A172 (cell line): ENCODE measurements around the gene HSF2BP. TPM values are rescaled to one million over a fixed set of nuclear protein-coding genes. Genes with fewer than 3 reads are reported as not detected.
"Not testable (repeated sequence)": the region's sequence is repeated elsewhere in the genome, so short reads cannot be mapped to it uniquely, and the experiment has no call there.

Source experiments
- DNase-seq: peaks from one replicate; pipeline ENCODE4 v3.0.0-alpha.2; 2015; ENCODE audit warnings: low spot score
- total RNA-seq: library from RNA; depleted of rRNA; stranded (reverse); fragments of >200 nt; shearing (Covaris generic); gene quantifications from 2 replicates; pipeline ENCODE4 v1.2.3, GENCODE V29; 2014

HSF2BP gene
- total RNA-seq, 1 experiment from 2014 or later, result 8.8 TPM

DNA sequence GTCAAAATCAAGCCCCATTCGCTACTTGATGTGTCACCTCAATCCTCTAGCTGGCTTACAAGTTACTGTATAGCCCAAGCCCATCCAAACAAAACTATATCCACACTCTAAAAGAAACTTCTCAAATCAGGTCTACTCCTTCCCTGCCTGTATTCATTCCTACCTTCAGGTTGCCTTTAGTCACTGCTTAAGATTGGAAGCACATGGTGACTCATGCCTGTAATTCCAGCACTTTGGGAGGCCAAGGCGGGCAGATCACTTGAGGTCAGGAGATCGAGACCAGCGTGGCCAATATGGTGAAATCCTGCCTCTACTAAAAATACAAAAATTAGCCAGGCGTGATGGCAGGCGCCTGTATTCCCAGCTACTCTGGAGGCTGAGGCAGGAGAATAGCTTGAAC lies 7.4 kb downstream of the HSF2BP start:
- DNase-seq, result not testable (repeated sequence)

DNA sequence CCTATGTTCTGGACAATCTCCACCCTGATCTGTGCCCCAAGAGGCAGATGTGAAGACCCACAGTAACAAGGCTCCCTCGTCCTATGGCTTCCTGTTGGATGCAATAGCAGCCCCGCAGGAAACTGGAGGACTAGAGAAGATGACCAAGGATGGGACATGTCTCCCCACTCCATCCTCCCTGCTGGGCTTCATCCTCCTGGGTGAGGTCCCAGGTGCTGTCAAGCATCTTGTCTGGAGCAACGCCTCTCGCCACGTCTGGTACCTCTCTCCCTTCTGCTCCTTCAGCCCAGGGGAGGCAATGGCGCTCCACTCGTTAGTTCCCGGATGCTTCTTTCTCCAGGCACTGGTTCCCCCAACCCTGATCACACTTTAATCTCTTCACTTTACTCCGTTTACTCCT lies 11.1 kb downstream of the HSF2BP start:
- no peak for DNase-seq

- peak; percentile 96 for DNase-seq
These were observed 12.6 kb downstream of the HSF2BP start for GRCh38 chr21:43646550-43647260.

GRCh38 chr21:43645976-43646375 lies 13.3 kb downstream of the HSF2BP start:
- no peak for DNase-seq

GRCh38 chr21:43645136-43645891 lies 14.0 kb downstream of the HSF2BP start:
- peak; percentile 95 for DNase-seq

- DNase-seq, result peak; percentile 91
These were observed 14.7 kb downstream of the HSF2BP start for GRCh38 chr21:43644609-43645008.

- DNase-seq, result no peak
These were observed 15.2 kb downstream of the HSF2BP start for GRCh38 chr21:43644071-43644470.

GRCh38 chr21:43643193-43643592 lies 16.1 kb downstream of the HSF2BP start:
- DNase-seq, result no peak

GRCh38 chr21:43640400-43640799 lies 18.9 kb downstream of the HSF2BP start:
- no peak for DNase-seq

DNA sequence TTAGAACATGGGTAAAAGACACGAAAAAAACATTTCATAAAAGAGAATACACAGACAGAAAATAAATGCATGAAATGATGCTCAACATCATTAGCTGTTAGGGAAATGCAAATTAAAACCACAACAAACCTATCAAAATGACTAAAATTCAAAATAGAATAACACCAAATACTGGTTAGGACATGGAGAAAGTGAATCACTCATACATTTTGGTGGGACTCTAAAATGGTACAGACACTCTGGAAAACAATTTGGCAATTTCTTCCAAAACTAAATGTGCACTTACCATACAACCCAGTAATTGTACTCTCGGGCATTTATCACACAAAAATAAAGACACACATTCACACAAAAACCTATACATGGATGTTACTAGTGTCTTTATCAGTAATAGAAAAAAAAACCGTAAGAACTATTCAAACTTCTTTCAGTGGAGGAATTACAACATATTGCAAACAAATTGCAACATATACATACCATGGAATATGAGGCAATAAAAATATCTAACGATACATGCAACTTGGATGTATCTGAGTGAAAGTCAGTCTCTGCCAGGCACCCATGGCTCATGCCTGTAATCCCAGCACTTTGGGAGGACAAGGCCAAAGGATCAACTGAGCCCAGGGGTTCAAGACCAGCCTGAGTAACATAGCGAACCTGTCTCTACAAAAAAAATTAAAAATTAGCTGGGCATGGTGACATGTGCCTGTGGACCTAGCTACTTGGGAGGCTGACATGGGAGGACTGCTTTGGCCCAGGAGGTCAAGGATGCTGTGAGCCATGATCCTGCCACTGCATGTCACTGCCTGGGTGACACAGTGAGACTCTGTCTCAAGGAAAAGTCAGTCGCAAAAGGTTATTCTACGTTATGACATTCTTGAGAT lies 19.6 kb downstream of the HSF2BP start:
- DNase-seq, result no peak

GRCh38 chr21:43637530-43638158 lies 21.6 kb downstream of the HSF2BP start:
- no peak for DNase-seq

DNA sequence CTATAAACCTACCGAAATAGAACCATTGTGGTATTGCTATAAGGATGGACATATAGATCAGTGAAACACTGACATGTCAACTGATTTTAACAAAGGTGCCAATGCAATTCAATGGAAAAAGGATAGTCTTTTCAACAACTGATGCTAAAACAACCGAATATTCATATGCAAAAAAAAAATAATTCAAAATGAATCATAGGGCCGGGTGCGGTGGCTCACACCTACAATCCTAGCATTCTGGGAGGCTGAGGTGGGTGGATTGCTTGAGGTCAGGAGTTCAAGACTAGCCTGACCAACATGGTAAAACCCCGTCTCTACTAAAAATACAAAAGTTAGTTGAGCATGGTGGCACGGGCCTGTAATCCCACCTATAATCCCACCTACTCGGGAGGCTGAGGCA lies 23.9 kb downstream of the HSF2BP start:
- DNase-seq, result no peak

DNA sequence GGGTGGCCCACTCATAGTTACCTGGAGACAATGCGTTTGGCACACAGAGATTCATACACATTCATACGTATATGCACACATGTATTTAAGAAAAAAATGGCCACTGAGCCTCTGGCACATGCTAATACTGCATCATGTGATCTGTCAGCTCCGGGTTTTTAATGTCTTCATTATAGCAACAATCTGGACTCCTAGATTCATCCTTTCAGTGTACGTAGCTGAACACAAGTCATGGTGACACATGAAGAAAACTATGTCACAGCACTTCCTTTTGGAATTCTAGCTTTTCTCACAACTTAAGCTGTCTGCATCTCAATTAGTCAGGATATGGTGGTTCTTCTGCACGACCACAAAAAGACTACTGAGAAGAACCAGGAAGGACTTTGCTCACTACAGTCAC lies 24.7 kb downstream of the HSF2BP start:
- peak; percentile 82 for DNase-seq

DNA sequence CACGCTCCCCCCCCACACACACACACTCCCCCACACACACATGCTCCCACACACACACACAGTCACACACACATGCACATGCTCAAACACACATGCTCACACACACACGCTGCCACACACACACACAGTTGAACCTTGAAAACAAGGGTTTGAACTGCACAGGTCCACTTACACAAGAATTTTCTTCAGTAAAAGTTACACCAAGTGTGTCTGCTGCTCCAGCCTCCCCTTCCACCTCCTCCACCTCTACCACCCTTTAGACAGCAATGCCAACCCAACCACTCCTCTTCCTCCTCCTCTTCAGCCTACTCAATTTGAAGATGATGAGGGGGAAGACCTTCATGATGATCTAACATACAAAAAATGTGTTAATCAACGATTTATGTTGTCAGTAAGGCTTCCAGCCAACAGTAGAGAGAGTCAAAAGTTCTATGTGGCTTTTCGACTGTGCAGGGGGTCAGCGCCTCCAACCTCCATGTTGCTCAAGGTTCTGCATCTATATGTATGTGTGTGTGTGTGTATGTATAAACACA lies 26.8 kb downstream of the HSF2BP start:
- DNase-seq, result peak; percentile 71

DNA sequence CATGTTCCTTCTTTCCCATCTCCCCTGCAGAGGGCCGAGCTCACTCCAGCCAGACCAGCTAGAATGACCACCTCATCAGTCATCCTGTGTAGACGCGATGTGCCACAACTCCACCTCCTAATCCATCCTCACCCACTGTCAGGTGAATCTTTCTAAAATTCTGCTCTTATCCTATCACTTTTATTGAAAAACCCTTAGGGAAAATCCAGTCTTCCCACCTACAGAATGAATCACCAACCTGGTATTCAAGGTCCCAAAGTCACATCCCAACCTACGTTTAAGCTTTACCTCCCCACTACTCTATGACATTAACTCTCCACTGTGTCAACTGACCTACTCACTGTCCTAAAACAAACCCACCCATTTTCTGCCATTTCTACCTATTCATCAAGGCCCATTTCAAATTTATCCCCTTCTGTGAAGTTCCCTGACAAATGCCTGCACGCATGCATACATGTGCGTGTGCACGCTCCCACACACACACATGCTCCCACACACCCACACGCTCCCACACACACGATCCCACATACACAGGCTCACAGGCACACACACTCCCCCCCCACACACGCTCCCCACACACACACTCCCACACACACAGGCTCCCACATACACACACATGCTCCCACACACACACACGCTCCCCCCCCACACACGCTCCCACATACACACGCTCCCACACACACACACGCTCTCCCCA lies 27.7 kb downstream of the HSF2BP start:
- no peak for DNase-seq

- no peak for DNase-seq
These were observed 31.8 kb downstream of the HSF2BP start for GRCh38 chr21:43627527-43627926.

DNA sequence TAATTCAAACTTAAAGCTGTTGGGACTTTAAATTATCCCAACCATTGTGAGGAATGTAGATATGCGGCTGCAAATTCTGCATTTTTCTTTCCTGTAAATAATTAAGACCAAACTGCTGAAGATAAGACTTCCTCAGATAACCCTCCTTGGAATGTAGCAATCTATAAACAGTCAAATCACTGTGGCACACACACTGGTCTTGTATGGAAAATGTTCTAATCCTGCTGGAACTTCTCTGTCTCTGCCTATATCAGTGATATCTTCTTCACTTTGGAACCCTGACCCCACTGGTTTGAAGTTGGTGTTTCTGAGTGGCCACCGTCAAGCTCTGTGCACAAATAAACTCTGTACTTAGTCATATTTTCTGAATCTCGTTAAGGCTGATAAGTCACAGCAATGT lies 32.9 kb downstream of the HSF2BP start:
- DNase-seq, result no peak

GRCh38 chr21:43624339-43624738 lies 34.9 kb downstream of the HSF2BP start:
- DNase-seq, result no peak

GRCh38 chr21:43623588-43623987 lies 35.7 kb downstream of the HSF2BP start:
- no peak for DNase-seq

DNA sequence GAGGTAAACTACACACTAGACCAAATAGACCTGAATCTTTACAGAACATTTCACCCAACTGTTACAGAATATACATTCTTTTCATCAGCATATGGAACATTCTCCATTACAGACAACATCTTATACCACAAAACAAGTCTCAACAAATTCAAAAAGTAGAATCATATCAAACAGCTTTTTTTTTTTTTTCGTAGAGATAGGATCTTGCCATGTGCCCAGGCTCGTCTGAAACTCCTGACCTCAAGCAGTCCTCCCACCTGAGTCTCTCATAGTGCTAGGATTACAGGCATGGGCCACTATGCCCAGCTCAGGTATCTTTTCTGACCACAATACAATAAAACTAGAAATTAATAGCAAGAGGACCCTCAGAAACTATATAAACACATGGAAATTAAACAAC lies 36.5 kb downstream of the HSF2BP start:
- DNase-seq, result no peak

GRCh38 chr21:43619856-43620255 lies 39.4 kb downstream of the HSF2BP start:
- no peak for DNase-seq
